Stimulated activated CD4-positive, alpha-beta T cell treated with anti-CD3 and anti-CD28 coated beads, TNF-alpha, amount 100 ng/mL, for 48 hours (primary cell): ENCODE data around the gene KLF4.

Experiments used
- DNase-seq, 3 donors: peaks; one replicate each; pipeline ENCODE4 v3.0.0-alpha.2; 2020; ENCODE audit warnings: low read depth in 3 of 3

Gene KLF4

GRCh38 chr9:107487521-107488374, 1.8 kb downstream of the KLF4 start:
- no peak for DNase-seq

GRCh38 chr9:107486674-107487520, 2.7 kb downstream of the KLF4 start:
- DNase-seq = no peak

- DNase-seq = no peak
Measured at GRCh38 chr9:107485458-107486043, 4.0 kb downstream of the KLF4 start.

- DNase-seq = no peak
Measured at GRCh38 chr9:107484117-107484723, 5.3 kb downstream of the KLF4 start.

- no peak for DNase-seq
Measured at GRCh38 chr9:107483666-107484065, 5.9 kb downstream of the KLF4 start.

- no peak for DNase-seq
Measured at GRCh38 chr9:107481035-107481434, 8.5 kb downstream of the KLF4 start.

GRCh38 chr9:107480386-107480789, 9.2 kb downstream of the KLF4 start:
- no peak for DNase-seq

GRCh38 chr9:107478805-107479204, 10.8 kb downstream of the KLF4 start:
- DNase-seq = no peak

- no peak for DNase-seq
Measured at GRCh38 chr9:107474124-107474523, 15.4 kb downstream of the KLF4 start.

- DNase-seq = no peak
Measured at GRCh38 chr9:107472581-107473340, 16.8 kb downstream of the KLF4 start.

GRCh38 chr9:107471552-107471951, 18.0 kb downstream of the KLF4 start:
- no peak for DNase-seq

- DNase-seq = no peak
Measured at GRCh38 chr9:107467416-107467815, 22.2 kb downstream of the KLF4 start.

GRCh38 chr9:107466826-107467225, 22.7 kb downstream of the KLF4 start:
- no peak for DNase-seq

- DNase-seq = no peak
Measured at GRCh38 chr9:107465467-107466451, 23.8 kb downstream of the KLF4 start.

GRCh38 chr9:107464516-107464915, 25.1 kb downstream of the KLF4 start:
- DNase-seq = no peak

GRCh38 chr9:107462691-107463090, 26.9 kb downstream of the KLF4 start:
- no peak for DNase-seq

- no peak for DNase-seq
Measured at GRCh38 chr9:107460153-107461023, 29.2 kb downstream of the KLF4 start.

GRCh38 chr9:107455425-107456135, 34.0 kb downstream of the KLF4 start:
- no peak for DNase-seq
